Adrenal gland (tissue), 5 donors: ENCODE results near the gene MAST4.

Source experiments
- CTCF ChIP-seq, 6 experiments: fragments of 450-650 bp in 4 of 6; fragments of 200-600 bp in 2 of 6; sonication (generic) in 1 of 6; IDR thresholded peaks; 1 replicate in 5 of 6; 2 replicates in 1 of 6; pipeline versions ENCODE4 v1.5.1 to v1.8.0; 2016 to 2021; ENCODE audit warnings: antibody characterized with exemption in 6 of 6, mild to moderate bottlenecking in 2 of 6, moderate library complexity in 1 of 6
- POLR2A ChIP-seq, 2 donors: fragments of 450-650 bp; IDR thresholded peaks; one replicate each; pipeline ENCODE4 v1.6.1; 2017; ENCODE audit warnings: antibody characterized with exemption in 2 of 2, mild to moderate bottlenecking in 2 of 2, moderate library complexity in 1 of 2
- donor health status: DM: no; HTN: no; CAD: no.

- TF ChIP-seq CTCF (IDR thresholded peaks at IDR 0.05) (no peak), POLR2A (IDR thresholded peaks at IDR 0.05) (no peak)
Measured at GRCh38 chr5:66633754-66634153, 37.6 kb downstream of the MAST4 start.
